PFSK-1 (cell line): ENCODE measurements around the gene MOXD1.

Experiments used
- FOXP2 ChIP-seq: optimal IDR thresholded peaks from 2 replicates; pipeline ENCODE3; 2011; ENCODE audit warnings: borderline replicate concordance, control low read depth, inconsistent platforms; ENCODE audit not compliant: insufficient read depth; ENCODE audit errors: extremely low read length, extremely low read depth
- POLR2AphosphoS5 ChIP-seq: IDR thresholded peaks from 2 replicates; pipeline ENCODE4 v1.6.1; 2012; ENCODE audit warnings: low read depth, mild to moderate bottlenecking, control low read depth, low read length, moderate library complexity
- SIN3A ChIP-seq: IDR thresholded peaks from 2 replicates; pipeline ENCODE4 v1.6.1; 2012; ENCODE audit warnings: mild to moderate bottlenecking, low read length, moderate library complexity, borderline replicate concordance; ENCODE audit not compliant: insufficient read depth
- TAF1 ChIP-seq: IDR thresholded peaks from 2 replicates; pipeline ENCODE4 v1.6.1; 2012; ENCODE audit warnings: low read length, control low read depth, borderline replicate concordance; ENCODE audit not compliant: insufficient read depth
- TF ChIP-seq, protein P1 (sequence below), 2 experiments: IDR thresholded peaks; 2 replicates each; pipeline versions ENCODE4 v1.6.1 to v1.8.0; 2011 to 2012; ENCODE audit warnings: low read depth in 2 of 2, low read length in 2 of 2, control low read depth in 1 of 2, inconsistent platforms in 1 of 2, mild to moderate bottlenecking in 1 of 2, moderate library complexity in 1 of 2; ENCODE audit not compliant: insufficient read depth in 1 of 2

The MOXD1 gene

DNA sequence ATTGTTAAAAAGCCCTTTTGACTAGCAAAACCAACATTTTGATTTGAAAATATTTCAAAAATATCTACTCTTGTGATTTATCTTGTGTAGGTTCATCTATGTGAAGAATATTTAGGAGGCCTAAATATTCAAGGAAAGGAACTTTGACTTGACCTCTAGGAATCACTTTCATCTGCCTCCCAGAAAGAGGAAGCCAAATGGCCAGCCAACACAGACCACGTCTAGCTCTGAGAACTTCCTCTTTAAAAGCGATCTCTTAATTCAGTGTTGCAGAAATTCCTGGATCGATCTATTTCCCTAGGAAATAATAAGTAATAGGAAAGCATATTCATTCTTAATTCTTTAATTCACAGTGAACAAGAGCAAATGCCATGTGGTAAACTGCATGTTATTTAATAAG, 9.6 kb upstream of the MOXD1 start:
- TF ChIP-seq SIN3A (no peak), FOXP2 (no peak), TAF1 (no peak), POLR2AphosphoS5 (no peak)
- TF ChIP-seq, protein P1, sequence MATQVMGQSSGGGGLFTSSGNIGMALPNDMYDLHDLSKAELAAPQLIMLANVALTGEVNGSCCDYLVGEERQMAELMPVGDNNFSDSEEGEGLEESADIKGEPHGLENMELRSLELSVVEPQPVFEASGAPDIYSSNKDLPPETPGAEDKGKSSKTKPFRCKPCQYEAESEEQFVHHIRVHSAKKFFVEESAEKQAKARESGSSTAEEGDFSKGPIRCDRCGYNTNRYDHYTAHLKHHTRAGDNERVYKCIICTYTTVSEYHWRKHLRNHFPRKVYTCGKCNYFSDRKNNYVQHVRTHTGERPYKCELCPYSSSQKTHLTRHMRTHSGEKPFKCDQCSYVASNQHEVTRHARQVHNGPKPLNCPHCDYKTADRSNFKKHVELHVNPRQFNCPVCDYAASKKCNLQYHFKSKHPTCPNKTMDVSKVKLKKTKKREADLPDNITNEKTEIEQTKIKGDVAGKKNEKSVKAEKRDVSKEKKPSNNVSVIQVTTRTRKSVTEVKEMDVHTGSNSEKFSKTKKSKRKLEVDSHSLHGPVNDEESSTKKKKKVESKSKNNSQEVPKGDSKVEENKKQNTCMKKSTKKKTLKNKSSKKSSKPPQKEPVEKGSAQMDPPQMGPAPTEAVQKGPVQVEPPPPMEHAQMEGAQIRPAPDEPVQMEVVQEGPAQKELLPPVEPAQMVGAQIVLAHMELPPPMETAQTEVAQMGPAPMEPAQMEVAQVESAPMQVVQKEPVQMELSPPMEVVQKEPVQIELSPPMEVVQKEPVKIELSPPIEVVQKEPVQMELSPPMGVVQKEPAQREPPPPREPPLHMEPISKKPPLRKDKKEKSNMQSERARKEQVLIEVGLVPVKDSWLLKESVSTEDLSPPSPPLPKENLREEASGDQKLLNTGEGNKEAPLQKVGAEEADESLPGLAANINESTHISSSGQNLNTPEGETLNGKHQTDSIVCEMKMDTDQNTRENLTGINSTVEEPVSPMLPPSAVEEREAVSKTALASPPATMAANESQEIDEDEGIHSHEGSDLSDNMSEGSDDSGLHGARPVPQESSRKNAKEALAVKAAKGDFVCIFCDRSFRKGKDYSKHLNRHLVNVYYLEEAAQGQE (IDR thresholded peaks at IDR 0.05; ENCODE audit: insufficient read depth in 1 of 2, low read depth in 2 of 2, low read length in 2 of 2) = no peak

DNA sequence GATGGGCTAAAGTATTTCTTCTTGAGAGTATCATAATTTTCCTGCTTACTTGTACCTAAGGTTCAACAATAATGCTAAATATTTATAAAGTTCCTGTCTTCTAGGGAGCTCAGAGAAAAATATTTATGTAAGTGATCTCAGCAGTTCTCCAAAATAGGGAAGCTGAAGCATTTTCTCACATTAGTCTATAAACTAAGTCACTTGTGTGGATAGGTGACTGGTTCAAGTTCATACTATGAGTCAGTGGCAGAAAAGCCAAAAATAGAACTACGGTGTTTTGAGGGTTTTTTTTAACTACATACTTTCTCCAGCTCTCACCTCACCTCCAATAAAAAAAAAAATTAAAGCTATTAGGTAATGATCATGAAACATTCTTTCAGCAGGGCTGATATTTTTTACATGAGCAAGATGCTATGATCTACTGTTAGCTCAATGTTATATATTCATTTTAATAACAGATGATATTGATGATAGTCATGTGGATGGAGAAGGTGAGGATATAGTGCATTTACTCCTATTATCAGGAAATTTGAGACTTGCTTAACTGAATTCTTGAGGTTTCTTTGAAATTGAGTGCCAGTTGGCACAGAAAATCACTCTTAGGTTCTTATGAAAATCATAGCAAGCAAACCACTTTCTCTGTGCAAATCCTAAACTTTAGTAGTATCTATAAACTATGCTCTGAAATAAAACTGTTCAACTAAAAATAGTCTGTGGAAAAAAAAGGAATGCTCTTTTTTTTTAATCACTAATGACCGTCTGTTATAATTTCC, 4.1 kb upstream of the MOXD1 start:
- no peak for TF ChIP-seq SIN3A
- TF ChIP-seq FOXP2 = no peak
- no peak for TF ChIP-seq POLR2AphosphoS5
- TF ChIP-seq TAF1 = no peak
- TF ChIP-seq, protein P1 (IDR thresholded peaks at IDR 0.05; ENCODE audit: insufficient read depth in 1 of 2, low read depth in 2 of 2, low read length in 2 of 2) = no peak

DNA sequence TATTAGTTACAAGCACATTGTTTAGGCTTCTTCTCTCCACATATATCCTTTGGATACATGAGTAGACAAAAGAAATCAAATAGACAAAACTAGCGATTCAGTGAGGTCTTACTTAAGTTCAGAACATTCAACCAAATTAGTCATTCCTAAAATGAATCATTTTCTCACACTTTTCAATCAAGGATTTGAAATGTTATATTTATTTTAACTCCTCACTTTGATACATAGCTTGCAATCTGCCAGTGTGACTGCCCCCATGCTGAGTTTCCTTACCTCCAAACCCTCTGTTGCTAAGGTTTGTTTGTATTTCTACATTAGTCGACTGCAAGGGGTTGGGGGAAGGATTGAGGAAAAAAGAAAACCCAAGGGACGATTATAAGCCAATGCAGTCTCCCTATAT, 3.5 kb upstream of the MOXD1 start:
- TF ChIP-seq TAF1 (no peak), POLR2AphosphoS5 (no peak), SIN3A (no peak), FOXP2 (no peak)
- TF ChIP-seq, protein P1 (IDR thresholded peaks at IDR 0.05; ENCODE audit: insufficient read depth in 1 of 2, low read depth in 2 of 2, low read length in 2 of 2) = no peak

DNA sequence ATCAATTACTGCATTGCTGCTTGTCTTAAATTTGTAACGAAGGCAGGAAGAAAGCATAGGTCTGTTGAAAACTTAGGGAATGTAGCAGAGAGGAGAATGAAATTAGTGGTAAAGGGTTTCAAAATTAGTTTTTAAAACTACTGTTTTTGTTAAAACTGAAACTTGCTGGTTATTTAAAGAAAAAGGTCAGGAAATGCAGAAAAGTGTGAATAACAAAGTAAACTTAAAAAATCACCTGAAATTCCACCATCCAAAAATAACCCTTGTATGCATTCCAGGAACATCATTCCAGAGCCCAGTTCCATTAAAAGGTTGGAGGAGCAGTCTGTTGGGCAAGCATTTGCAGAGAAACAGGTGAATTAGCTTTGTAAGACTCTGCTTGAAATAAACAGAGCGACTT, 3.1 kb upstream of the MOXD1 start:
- TF ChIP-seq, protein P1 (IDR thresholded peaks at IDR 0.05; ENCODE audit: insufficient read depth in 1 of 2, low read depth in 2 of 2, low read length in 2 of 2) = no peak
- TF ChIP-seq FOXP2 (no peak), SIN3A (no peak), POLR2AphosphoS5 (no peak), TAF1 (no peak)
